Measurements from ENCODE around the gene SBNO2. TPM values are rescaled to one million over a fixed set of nuclear protein-coding genes. Genes with fewer than 3 reads are reported as not detected.
"Not testable (repeated sequence)": the region's sequence is repeated elsewhere in the genome, so short reads cannot be mapped to it uniquely, and the experiment has no call there.

The SBNO2 gene
- total RNA-seq, 1 donor from 2014 or later, result 32.5 TPM

GRCh38 chr19:1117654-1118053 is 56.4 kb downstream of the SBNO2 start:
- TF ChIP-seq CTCF (conservative IDR thresholded peaks at IDR 0.05), result no peak
- no peak overlapping the region for H3K4me3 Mint-ChIP-seq
- H3K27ac Mint-ChIP-seq (ENCODE audit: unreplicated experiment), result no peak overlapping the region
- no peaks in the 10 kb centered on the region for H3K4me1 Mint-ChIP-seq
- peaks cover 4% of the 10 kb centered on the region for H3K36me3 Mint-ChIP-seq (ENCODE audit: low read depth)
- no peak for DNase-seq (ENCODE audit: low read depth, low spot score)
- H3K9me3 Mint-ChIP-seq, result no peaks in the 10 kb centered on the region
- no peaks in the 10 kb centered on the region for H3K27me3 Mint-ChIP-seq (ENCODE audit: low read depth)

GRCh38 chr19:1116726-1117581 is 57.1 kb downstream of the SBNO2 start:
- no peak for DNase-seq (ENCODE audit: low read depth, low spot score)
- no peak for TF ChIP-seq CTCF (conservative IDR thresholded peaks at IDR 0.05)
- no peaks in the 10 kb centered on the region for H3K4me1 Mint-ChIP-seq
- H3K27ac Mint-ChIP-seq (ENCODE audit: unreplicated experiment), result no peak overlapping the region
- H3K36me3 Mint-ChIP-seq (ENCODE audit: low read depth), result peaks cover 4% of the 10 kb centered on the region
- no peaks in the 10 kb centered on the region for H3K9me3 Mint-ChIP-seq
- H3K27me3 Mint-ChIP-seq (ENCODE audit: low read depth), result no peaks in the 10 kb centered on the region
- no peak overlapping the region for H3K4me3 Mint-ChIP-seq

- no peak for TF ChIP-seq CTCF (conservative IDR thresholded peaks at IDR 0.05)
- no peaks in the 10 kb centered on the region for H3K9me3 Mint-ChIP-seq
- H3K36me3 Mint-ChIP-seq (ENCODE audit: low read depth), result no peaks in the 10 kb centered on the region
- no peaks in the 10 kb centered on the region for H3K27me3 Mint-ChIP-seq (ENCODE audit: low read depth)
- no peak for DNase-seq (ENCODE audit: low read depth, low spot score)
- no peaks in the 10 kb centered on the region for H3K4me1 Mint-ChIP-seq
- H3K4me3 Mint-ChIP-seq, result no peak overlapping the region
- no peak overlapping the region for H3K27ac Mint-ChIP-seq (ENCODE audit: unreplicated experiment)
These were observed 58.2 kb downstream of the SBNO2 start for GRCh38 chr19:1115646-1116420.

GRCh38 chr19:1114728-1115127 is 59.3 kb downstream of the SBNO2 start:
- not testable (repeated sequence) for H3K27me3 Mint-ChIP-seq (ENCODE audit: low read depth); H3K36me3 Mint-ChIP-seq (ENCODE audit: low read depth); H3K4me1 Mint-ChIP-seq; DNase-seq (ENCODE audit: low read depth, low spot score); H3K27ac Mint-ChIP-seq (ENCODE audit: unreplicated experiment); H3K4me3 Mint-ChIP-seq; H3K9me3 Mint-ChIP-seq

GRCh38 chr19:1113986-1114483 is 60.0 kb downstream of the SBNO2 start:
- Mint-ChIP-seq H3K9me3 (no peaks in the 10 kb centered on the region), H3K4me3 (no peak overlapping the region), H3K36me3 (ENCODE audit: low read depth) (no peaks in the 10 kb centered on the region), H3K27ac (ENCODE audit: unreplicated experiment) (no peak overlapping the region), H3K27me3 (ENCODE audit: low read depth) (no peaks in the 10 kb centered on the region), H3K4me1 (no peaks in the 10 kb centered on the region)
- DNase-seq (ENCODE audit: low read depth, low spot score), result no peak
- TF ChIP-seq CTCF (conservative IDR thresholded peaks at IDR 0.05), result no peak

Measured in neural crest cell (in vitro differentiated cells).